WTC11 (cell line): ENCODE data around the gene PTPRT. TPM values are rescaled to one million over a fixed set of nuclear protein-coding genes. Genes with fewer than 3 reads are reported as not detected.
A peak's percentile ranks its signal among the peaks of the same experiment; 100 is the strongest.

Experiments
- ATAC-seq: fragments of 200-7000 bp; cut with Tn5 transposase; 2 replicates; pipeline ENCODE4 v1.10.0; 2021; ENCODE audit warnings: mild to moderate bottlenecking, moderate library complexity
- CTCF ChIA-PET: fragments of 300-600 bp; sonication (Branson Sonifier 250); formaldehyde crosslinking; loops from one replicate; lab custom pipeline; 2021; ENCODE audit warnings: antibody characterized with exemption; lab: Charles Lee
- POLR2A ChIA-PET: fragments of 350-600 bp; sonication (Branson Sonifier 250); formaldehyde crosslinking; loops from one replicate; lab custom pipeline; 2021; ENCODE audit warnings: antibody characterized with exemption; lab: Charles Lee
- DNase-seq: peaks from one replicate; pipeline ENCODE4 v3.0.0; 2021; ENCODE audit warnings: low spot score
- H3K27ac Mint-ChIP-seq: 2 replicates; pipeline ENCODE4 v1.8.0; 2021; ENCODE audit warnings: mixed read lengths
- H3K27me3 Mint-ChIP-seq: 2 replicates; pipeline ENCODE4 v1.8.0; 2021; ENCODE audit warnings: low read depth, mild to moderate bottlenecking, moderate library complexity, mixed read lengths
- H3K36me3 Mint-ChIP-seq: 2 replicates; pipeline ENCODE4 v1.8.0; 2021; ENCODE audit warnings: mixed read lengths
- H3K4me1 Mint-ChIP-seq: 2 replicates; pipeline ENCODE4 v1.8.0; 2022; ENCODE audit warnings: mixed read lengths
- H3K4me3 Mint-ChIP-seq: 2 replicates; pipeline ENCODE4 v1.8.0; 2021; ENCODE audit warnings: mild to moderate bottlenecking, moderate library complexity, mixed read lengths
- H3K9me3 Mint-ChIP-seq: 2 replicates; pipeline ENCODE4 v1.8.0; 2021; ENCODE audit warnings: mixed read lengths
- AR ChIP-seq: fragments of 250-450 bp; sonication (Bioruptor Pico); IDR thresholded peaks from 2 replicates; pipeline ENCODE4 v1.9.0; 2021; ENCODE audit warnings: mild to moderate bottlenecking
- ATF2 ChIP-seq: sonication (generic); formaldehyde crosslinking; IDR thresholded peaks from 2 replicates; pipeline ENCODE4 v1.8.1; 2022; ENCODE audit warnings: low read depth, missing genetic modification reagents, borderline replicate concordance
- EMX1 ChIP-seq: fragments of 250-450 bp; sonication (Bioruptor Pico); IDR thresholded peaks from 2 replicates; pipeline ENCODE4 v1.8.0; 2021; ENCODE audit warnings: mild to moderate bottlenecking
- ESRRA ChIP-seq: sonication (generic); formaldehyde crosslinking; IDR thresholded peaks from 2 replicates; pipeline ENCODE4 v1.8.1; 2022; ENCODE audit warnings: mild to moderate bottlenecking, missing genetic modification reagents, borderline replicate concordance
- FOXJ3 ChIP-seq: sonication (generic); formaldehyde crosslinking; IDR thresholded peaks from 2 replicates; pipeline ENCODE4 v1.9.0; 2021; ENCODE audit warnings: missing genetic modification reagents, mild to moderate bottlenecking, borderline replicate concordance
- FOXP4 ChIP-seq: sonication (generic); formaldehyde crosslinking; IDR thresholded peaks from 2 replicates; pipeline ENCODE4 v1.8.0; 2022; ENCODE audit warnings: mild to moderate bottlenecking, missing genetic modification reagents
- HMGA2 ChIP-seq: fragments of 250-450 bp; sonication (Bioruptor Pico); IDR thresholded peaks from 2 replicates; pipeline ENCODE4 v1.4.0; 2021; ENCODE audit warnings: mild to moderate bottlenecking, moderate library complexity
- MYBL2 ChIP-seq: sonication (generic); formaldehyde crosslinking; IDR thresholded peaks from 2 replicates; pipeline ENCODE4 v1.8.1; 2023; ENCODE audit warnings: mild to moderate bottlenecking, moderate library complexity, missing genetic modification reagents
- NR1H2 ChIP-seq: sonication (generic); formaldehyde crosslinking; IDR thresholded peaks from 2 replicates; pipeline ENCODE4 v1.9.0; 2021; ENCODE audit warnings: mild to moderate bottlenecking, moderate library complexity, missing genetic modification reagents
- NR3C1 ChIP-seq: sonication (generic); formaldehyde crosslinking; conservative IDR thresholded peaks from 2 replicates; pipeline ENCODE4 v1.8.1; 2023; ENCODE audit warnings: low read depth, mild to moderate bottlenecking, missing genetic modification reagents
- SMAD3 ChIP-seq: sonication (generic); formaldehyde crosslinking; IDR thresholded peaks from 2 replicates; pipeline ENCODE4 v1.8.0; 2022; ENCODE audit warnings: missing genetic modification reagents, mild to moderate bottlenecking, borderline replicate concordance
- SP1 ChIP-seq: sonication (generic); formaldehyde crosslinking; conservative IDR thresholded peaks from 2 replicates; pipeline ENCODE4 v1.8.1; 2022; ENCODE audit warnings: missing genetic modification reagents
- STAT6 ChIP-seq: sonication (generic); formaldehyde crosslinking; conservative IDR thresholded peaks from 2 replicates; pipeline ENCODE4 v1.8.1; 2023; ENCODE audit warnings: mild to moderate bottlenecking, low read depth, missing genetic modification reagents, moderate library complexity
- TEAD4 ChIP-seq: sonication (generic); formaldehyde crosslinking; IDR thresholded peaks from 2 replicates; pipeline ENCODE4 v1.8.0; 2022; ENCODE audit warnings: mild to moderate bottlenecking, missing genetic modification reagents
- TP53 ChIP-seq: sonication (generic); formaldehyde crosslinking; IDR thresholded peaks from 2 replicates; pipeline ENCODE4 v1.8.1; 2023; ENCODE audit warnings: mild to moderate bottlenecking, missing genetic modification reagents
- USF2 ChIP-seq: sonication (generic); formaldehyde crosslinking; IDR thresholded peaks from 2 replicates; pipeline ENCODE4 v1.8.1; 2023; ENCODE audit warnings: mild to moderate bottlenecking, missing genetic modification reagents, moderate library complexity
- ZBTB43 ChIP-seq: sonication (generic); formaldehyde crosslinking; IDR thresholded peaks from 2 replicates; pipeline ENCODE4 v1.8.1; 2023; ENCODE audit warnings: mild to moderate bottlenecking, missing genetic modification reagents
- ZNF263 ChIP-seq: sonication (generic); formaldehyde crosslinking; IDR thresholded peaks from 2 replicates; pipeline ENCODE4 v1.8.1; 2022; ENCODE audit warnings: low read depth, mild to moderate bottlenecking, moderate library complexity, missing genetic modification reagents
- ZNF396 ChIP-seq: fragments of 250-450 bp; sonication (Bioruptor Pico); IDR thresholded peaks from 2 replicates; pipeline ENCODE4 v1.8.0; 2021; ENCODE audit warnings: mild to moderate bottlenecking, moderate library complexity, borderline replicate concordance
- total RNA-seq: library from RNA; stranded (reverse); gene quantifications from 3 replicates; pipeline ENCODE4 v1.2.3, GENCODE V29; 2021

Gene PTPRT
- total RNA-seq, 1 experiment from 2014 or later = 1.1 TPM

- no peak overlapping the region for H3K4me3 Mint-ChIP-seq
- H3K27me3 Mint-ChIP-seq = peaks cover 12% of the 10 kb centered on the region
- no peak for ATAC-seq
- no peaks in the 10 kb centered on the region for H3K36me3 Mint-ChIP-seq
- peaks cover 49% of the 10 kb centered on the region for H3K4me1 Mint-ChIP-seq
- POLR2A ChIA-PET = no interaction called here
- H3K27ac Mint-ChIP-seq = no peak overlapping the region
- TF ChIP-seq ESRRA (CRISPR knock-in tag) (no peak), HMGA2 (CRISPR knock-in tag) (no peak), TEAD4 (no peak), ZBTB43 (CRISPR knock-in tag) (no peak), ATF2 (CRISPR knock-in tag) (no peak), FOXP4 (no peak), ZNF396 (no peak), NR1H2 (no peak), EMX1 (CRISPR knock-in tag) (no peak), SP1 (no peak), SMAD3 (CRISPR knock-in tag) (no peak), USF2 (CRISPR knock-in tag) (no peak), FOXJ3 (CRISPR knock-in tag) (no peak)
- TF ChIP-seq, all 79 proteins: peak for 0
- peaks cover 8% of the 10 kb centered on the region for H3K9me3 Mint-ChIP-seq
- DNase-seq = no peak
- CTCF ChIA-PET = no interaction called here
These were observed 208.5 kb downstream of the PTPRT start for GRCh38 chr20:42981253-42981652.

- H3K4me1 Mint-ChIP-seq = peaks cover 49% of the 10 kb centered on the region
- H3K9me3 Mint-ChIP-seq = peaks cover 6% of the 10 kb centered on the region
- peaks cover 12% of the 10 kb centered on the region for H3K27me3 Mint-ChIP-seq
- ChIA-PET CTCF (interaction anchor here (0.9 kb wide), 1 partner anchor 429 kb away, joined by 3 read pairs; no protein-coding TSS in a partner anchor), POLR2A (no interaction called here)
- H3K27ac Mint-ChIP-seq = peak overlapping the region; percentile 94
- ATAC-seq (peak; percentile 69), DNase-seq (no peak)
- TF ChIP-seq ZNF263 (CRISPR knock-in tag) = no peak
- TF ChIP-seq MYBL2 (CRISPR knock-in tag) = no peak
- no peak for TF ChIP-seq NR3C1 (CRISPR knock-in tag)
- TF ChIP-seq STAT6 = no peak
- no peak for TF ChIP-seq AR (CRISPR knock-in tag)
- TF ChIP-seq SMAD3 (CRISPR knock-in tag) = no peak
- no peak for TF ChIP-seq TP53 (CRISPR knock-in tag)
- H3K4me3 Mint-ChIP-seq = peak overlapping the region; percentile 23
- H3K36me3 Mint-ChIP-seq = no peaks in the 10 kb centered on the region
These were observed 210.0 kb downstream of the PTPRT start for GRCh38 chr20:42979720-42980119.
